Pancreas (tissue), 10 donors: ENCODE results near the gene RHBDL1. TPM values are rescaled to one million over a fixed set of nuclear protein-coding genes. Genes with fewer than 3 reads are reported as not detected.

ENCODE experiments used
- ATAC-seq, 4 donors: fragments of 200-7000 bp; cut with Tn5 transposase; one replicate each; pipeline versions ENCODE4 v1.8.0 to v1.9.1; 2020; ENCODE audit warnings: mild to moderate bottlenecking in 4 of 4, moderate library complexity in 4 of 4
- DNase-seq, 6 donors: peaks; one replicate each; pipeline ENCODE4 v3.0.0-alpha.2; 2020
- FAIRE-seq: peaks from 2 replicates; lab custom pipeline; 2012; peaks lifted over from hg19 to GRCh38; lab: Jason Lieb, UNC
- H3K27ac ChIP-seq, 4 donors: fragments of 200-600 bp; sonication (generic); 1 replicate in 3 of 4; 2 replicates in 1 of 4; pipeline versions ENCODE4 v1.5.0 to v1.8.0; 2020
- H3K27me3 ChIP-seq, 4 donors: fragments of 200-600 bp; one replicate each; pipeline ENCODE4 v1.8.0; 2021
- H3K36me3 ChIP-seq, 3 donors: fragments of 200-600 bp; sonication (generic) in 1 of 3; one replicate each; pipeline versions ENCODE4 v1.5.0 to v1.8.0; 2020 to 2021
- H3K4me1 ChIP-seq, 3 donors: fragments of 200-600 bp; one replicate each; pipeline ENCODE4 v1.8.0; 2021
- H3K4me3 ChIP-seq, 4 donors: fragments of 200-600 bp; sonication (generic) in 2 of 4; one replicate each; pipeline versions ENCODE4 v1.5.0 to v1.8.0; 2020 to 2021
- H3K9me3 ChIP-seq, 4 donors: fragments of 200-600 bp; one replicate each; pipeline ENCODE4 v1.8.0; 2021
- WGBS, 2 donors: extraction: QIAGEN DNeasy Blood & Tissue Kit; methylation state at CpG; one replicate each; pipeline ENCODE4 v1.1.7; 2013; 5-methylcytosine and 5-hydroxymethylcytosine counted together
- intact Hi-C, 3 donors: fragments of 100-400 bp; cut with DNase I; formaldehyde crosslinking; loops; one replicate each; pipeline versions ENCODE4 v1.11.1 to v1.14.2; 2022
- polyA plus RNA-seq, 2 donors: library from polyadenylated mRNA; stranded (reverse); fragments of 200-250 nt; gene quantifications; one replicate each; pipeline ENCODE4 v1.2.3, GENCODE V29; 2013
- total RNA-seq, 6 donors: library from RNA; stranded (reverse); fragmentation: NEBNext Ultra II Directional in 4 of 6; extraction: Animal tissue kit (Norgen Biotek cat#: 25700) in 4 of 6; gene quantifications; one replicate each; pipeline versions ENCODE4 v1.2.1 to v1.2.4, GENCODE V29; 2021 to 2023
- TF ChIP-seq, protein P1 (sequence below), 4 donors: fragments of 200-600 bp; sonication (generic) in 3 of 4; IDR thresholded peaks; one replicate each; pipeline versions ENCODE4 v1.5.0 to v1.8.0; 2021; ENCODE audit warnings: antibody characterized with exemption in 4 of 4
- donor health status: healthy with polysubstance abuse.
- donor health status: DM: no; HTN: no; CAD: no; lungs with moderate emphysema.
- donor health status: DM: no; HTN: no; CAD: no.
- donor health status: control.
- donor health status: control.
- donor health status: Bipolar disorder and iron deficiency.
- donor health status: DM: yes; HTN: yes; CAD: no.
- donor health status: DM: no; HTN: no; CAD: no.
- donor health status: DM: no; HTN: no; CAD: no.
- donor health status: DM: yes; HTN: yes; CAD: no.

Gene RHBDL1
- total and polyA plus RNA-seq, 8 donors, result 0.28 to 5.1 (median 0.98) TPM

DNA sequence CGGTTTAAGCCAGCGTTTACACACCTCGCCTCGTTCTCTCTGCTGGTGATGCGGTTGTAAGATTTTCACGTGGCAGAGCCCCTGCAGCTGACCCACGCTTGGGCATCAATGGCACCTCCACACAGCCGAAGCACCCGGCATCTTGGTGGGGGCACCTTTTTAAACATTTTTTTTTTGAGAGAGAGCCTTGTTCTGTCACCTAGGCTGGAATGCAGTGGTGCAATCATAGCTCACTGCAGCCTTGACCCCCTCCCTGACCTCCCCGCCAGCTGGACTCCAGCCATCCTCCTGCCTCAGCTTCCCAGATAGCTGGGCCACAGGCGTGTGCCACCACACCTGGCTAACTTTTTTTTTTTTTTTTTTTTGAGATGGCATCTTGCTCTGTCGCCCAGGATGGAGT, 21.4 kb upstream of the RHBDL1 start:
- DNase-seq (no peak), FAIRE-seq (no peak), ATAC-seq (no peak)
- Histone ChIP-seq H3K27ac (no peak overlapping the region), H3K9me3 (no peaks in the 10 kb centered on the region), H3K4me3 (no peak overlapping the region), H3K4me1 (peaks cover 0 to 6% (median 0%) of the 10 kb centered on the region in 3 donors), H3K27me3 (no peaks in the 10 kb centered on the region), H3K36me3 (peaks cover 0 to 12% (median 0%) of the 10 kb centered on the region in 3 donors)
- intact Hi-C loops, result loop anchor here in 1 of 3 donors (10.0 kb wide), 1 partner anchor 269 kb away; the partner anchor contains the start of gene PGAP6
- WGBS, 2 donors, result 86 to 88% methylated on average over 12 of the region's 12 CpGs
- TF ChIP-seq, protein P1, sequence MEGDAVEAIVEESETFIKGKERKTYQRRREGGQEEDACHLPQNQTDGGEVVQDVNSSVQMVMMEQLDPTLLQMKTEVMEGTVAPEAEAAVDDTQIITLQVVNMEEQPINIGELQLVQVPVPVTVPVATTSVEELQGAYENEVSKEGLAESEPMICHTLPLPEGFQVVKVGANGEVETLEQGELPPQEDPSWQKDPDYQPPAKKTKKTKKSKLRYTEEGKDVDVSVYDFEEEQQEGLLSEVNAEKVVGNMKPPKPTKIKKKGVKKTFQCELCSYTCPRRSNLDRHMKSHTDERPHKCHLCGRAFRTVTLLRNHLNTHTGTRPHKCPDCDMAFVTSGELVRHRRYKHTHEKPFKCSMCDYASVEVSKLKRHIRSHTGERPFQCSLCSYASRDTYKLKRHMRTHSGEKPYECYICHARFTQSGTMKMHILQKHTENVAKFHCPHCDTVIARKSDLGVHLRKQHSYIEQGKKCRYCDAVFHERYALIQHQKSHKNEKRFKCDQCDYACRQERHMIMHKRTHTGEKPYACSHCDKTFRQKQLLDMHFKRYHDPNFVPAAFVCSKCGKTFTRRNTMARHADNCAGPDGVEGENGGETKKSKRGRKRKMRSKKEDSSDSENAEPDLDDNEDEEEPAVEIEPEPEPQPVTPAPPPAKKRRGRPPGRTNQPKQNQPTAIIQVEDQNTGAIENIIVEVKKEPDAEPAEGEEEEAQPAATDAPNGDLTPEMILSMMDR (IDR thresholded peaks at IDR 0.05), result no peak

DNA sequence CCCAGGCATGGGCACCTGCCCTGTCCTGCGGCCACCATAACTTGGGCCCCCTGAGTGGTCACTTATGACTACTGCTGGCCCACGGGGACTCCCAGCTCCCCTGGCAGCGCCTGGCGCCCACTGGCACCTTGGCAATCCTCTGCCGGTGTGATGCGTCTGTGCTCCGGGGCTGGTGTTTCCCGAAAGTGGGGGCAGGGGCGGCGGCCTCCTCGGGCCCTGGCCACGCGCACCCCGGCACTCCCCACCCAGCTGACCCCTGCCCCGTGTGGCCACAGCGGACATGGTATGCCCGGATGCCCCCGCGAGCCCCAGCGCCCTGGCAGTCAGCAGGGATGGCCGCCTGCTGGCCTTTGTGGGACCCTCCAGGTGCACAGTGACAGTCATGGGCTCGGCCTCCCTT, 18.0 kb upstream of the RHBDL1 start:
- Histone ChIP-seq H3K9me3 (no peaks in the 10 kb centered on the region), H3K36me3 (peaks cover 0 to 12% (median 0%) of the 10 kb centered on the region in 3 donors), H3K4me3 (no peak overlapping the region), H3K27ac (no peak overlapping the region), H3K27me3 (no peaks in the 10 kb centered on the region), H3K4me1 (peaks cover 5 to 7% (median 5%) of the 10 kb centered on the region in 3 donors)
- 96 to 97% methylated on average over 19 to 22 of the region's 22 CpGs for WGBS, 2 donors
- intact Hi-C loops, result loop anchor here in 1 of 3 donors (10.0 kb wide), 1 partner anchor 273 kb away; the partner anchor contains the start of gene PGAP6
- TF ChIP-seq, protein P1 (IDR thresholded peaks at IDR 0.05), result no peak
- ATAC-seq (no peak), FAIRE-seq (no peak), DNase-seq (no peak)

DNA sequence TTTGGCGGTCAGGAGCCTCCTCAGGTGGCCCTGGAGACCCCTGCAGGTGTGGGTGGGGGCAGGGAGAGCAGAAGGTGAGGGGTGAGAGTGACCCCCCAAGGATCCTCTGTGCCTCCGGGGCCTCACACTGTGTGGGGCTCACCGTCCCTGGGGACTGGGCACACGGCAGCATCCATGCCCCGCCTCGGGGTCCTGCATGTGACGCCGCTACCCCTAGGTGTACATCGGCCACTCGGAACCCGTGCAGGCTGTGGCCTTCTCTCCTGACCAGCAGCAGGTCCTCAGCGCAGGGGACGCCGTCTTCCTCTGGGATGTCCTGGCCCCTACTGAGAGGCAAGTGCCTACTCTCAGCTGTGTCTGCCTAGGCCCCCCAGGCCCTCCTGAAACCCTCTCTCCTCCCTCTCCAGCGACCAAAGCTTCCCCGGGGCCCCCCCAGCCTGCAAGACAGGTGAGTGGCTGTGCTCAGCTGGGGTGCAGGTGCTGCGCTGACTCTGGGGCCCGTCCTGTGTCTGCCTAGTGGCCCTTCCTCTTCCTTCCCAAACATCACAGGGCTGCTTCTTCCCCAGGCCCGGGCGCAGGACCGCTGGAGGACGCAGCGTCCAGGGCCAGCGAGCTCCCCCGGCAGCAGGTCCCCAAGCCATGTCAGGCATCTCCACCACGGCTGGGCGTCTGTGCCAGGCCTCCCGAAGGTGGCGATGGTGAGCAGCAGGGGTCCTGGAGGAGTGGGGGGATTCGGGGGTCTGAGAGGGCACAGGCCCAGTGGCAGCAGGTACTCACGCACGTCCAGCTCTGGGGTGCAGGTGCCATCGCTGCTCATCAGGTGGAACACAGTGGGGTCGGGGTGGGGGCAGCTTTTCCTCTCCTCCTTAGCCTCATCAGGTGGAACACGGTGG, 16.5 kb upstream of the RHBDL1 start:
- no peaks in the 10 kb centered on the region for H3K27me3 ChIP-seq
- peaks cover 0 to under 1% (median 0%) of the 10 kb centered on the region in 3 donors for H3K36me3 ChIP-seq
- H3K4me3 ChIP-seq, result no peak overlapping the region
- ATAC-seq (no peak), FAIRE-seq (no peak), DNase-seq (peak in 1 of 6 donors; percentile 81)
- H3K9me3 ChIP-seq, result no peaks in the 10 kb centered on the region
- peaks cover 5 to 7% (median 5%) of the 10 kb centered on the region in 3 donors for H3K4me1 ChIP-seq
- WGBS, 2 donors, result 92% methylated on average over 33 to 35 of the region's 35 CpGs
- intact Hi-C loops, result loop anchor here in 1 of 3 donors (10.0 kb wide), 1 partner anchor 274 kb away; the partner anchor contains the start of gene PGAP6
- H3K27ac ChIP-seq, result no peak overlapping the region
- TF ChIP-seq, protein P1 (IDR thresholded peaks at IDR 0.05), result no peak

DNA sequence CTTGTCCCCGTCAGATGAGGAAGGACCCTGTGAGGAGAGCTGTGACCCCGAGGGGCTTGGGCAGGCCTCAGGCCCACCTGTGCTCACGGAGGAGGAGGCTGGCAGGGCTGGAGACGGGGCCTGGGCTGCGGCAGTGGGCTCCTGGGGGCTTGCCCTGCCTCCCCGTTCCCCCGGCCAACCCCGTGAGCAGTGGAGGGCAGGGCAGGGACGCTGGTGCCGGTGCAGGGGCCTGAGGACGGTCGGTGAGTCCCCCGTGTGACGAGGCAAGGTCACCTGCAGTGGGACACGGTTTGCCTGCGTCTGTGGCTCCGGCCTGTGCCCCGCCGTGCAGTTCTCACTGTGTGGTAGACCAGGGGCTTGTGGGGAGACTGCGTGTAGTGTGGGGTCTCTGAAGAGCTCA, 15.9 kb upstream of the RHBDL1 start:
- FAIRE-seq, result no peak
- Histone ChIP-seq H3K27ac (no peak overlapping the region), H3K27me3 (no peaks in the 10 kb centered on the region), H3K36me3 (no peaks in the 10 kb centered on the region), H3K9me3 (no peaks in the 10 kb centered on the region), H3K4me1 (peaks cover 5 to 7% (median 5%) of the 10 kb centered on the region in 3 donors), H3K4me3 (no peak overlapping the region)
- peak in 2 of 6 donors; percentile 68 to 86 for DNase-seq
- TF ChIP-seq, protein P1 (IDR thresholded peaks at IDR 0.05), result no peak
- WGBS, 2 donors, result 88 to 95% methylated on average over 20 of the region's 20 CpGs
- no peak for ATAC-seq
- intact Hi-C loops, result loop anchor here in 2 of 3 donors (5.0 to 10.0 kb wide), 2 partner anchors 82 to 275 kb away; partner anchors contain the start of gene PGAP6 (in 1 of the 2)
